ENCODE results near the gene KHNYN.

GRCh38 chr14:24399999-24400718 is 29.6 kb upstream of the KHNYN start:
- TF ChIP-seq POLR2AphosphoS5 (IDR thresholded peaks at IDR 0.05) = no peak
- no peak for TF ChIP-seq CTCF (IDR thresholded peaks at IDR 0.05)
